GM23338 (cell line): ENCODE results near the gene GP1BB. TPM values are rescaled to one million over a fixed set of nuclear protein-coding genes. Genes with fewer than 3 reads are reported as not detected.
A peak's percentile ranks its signal among the peaks of the same experiment; 100 is the strongest.

ENCODE experiments used
- ATAC-seq: fragments of 200-7000 bp; cut with Tn5 transposase; 3 replicates; pipeline ENCODE4 v1.9.1; 2020
- DNase-seq: peaks from one replicate; pipeline ENCODE4 v3.0.0-alpha.2; 2015; ENCODE audit warnings: low spot score
- H2AFZ ChIP-seq: fragments of 200-600 bp; sonication (generic); 2 replicates; pipeline ENCODE4 v1.8.0; 2016; ENCODE audit warnings: antibody characterized with exemption, mild to moderate bottlenecking, moderate library complexity
- H3F3A ChIP-seq: fragments of 200-600 bp; sonication (generic); replicated peaks from 2 replicates; pipeline ENCODE4 v1.8.0; 2017; ENCODE audit warnings: antibody characterized with exemption, mixed run types, low read depth
- H3K27ac ChIP-seq: fragments of 200-600 bp; sonication (generic); 2 replicates; pipeline ENCODE4 v1.6.1; 2016; ENCODE audit warnings: low read depth
- H3K27me3 ChIP-seq: fragments of 200-600 bp; sonication (generic); 2 replicates; pipeline ENCODE4 v1.8.0; 2016; ENCODE audit warnings: mild to moderate bottlenecking, mixed run types, moderate library complexity; ENCODE audit not compliant: insufficient read depth
- H3K36me3 ChIP-seq: fragments of 200-600 bp; sonication (generic); 2 replicates; pipeline ENCODE4 v1.8.0; 2016; ENCODE audit warnings: mild to moderate bottlenecking; ENCODE audit not compliant: insufficient read depth
- H3K4me1 ChIP-seq: fragments of 200-600 bp; sonication (generic); 2 replicates; pipeline ENCODE4 v1.8.0; 2016; ENCODE audit warnings: mild to moderate bottlenecking, moderate library complexity; ENCODE audit not compliant: insufficient read depth
- H3K4me2 ChIP-seq: fragments of 200-600 bp; sonication (generic); 2 replicates; pipeline ENCODE4 v1.7.1; 2017; ENCODE audit warnings: mixed run types
- H3K4me3 ChIP-seq: fragments of 200-600 bp; sonication (generic); 2 replicates; pipeline ENCODE4 v1.6.1; 2016; ENCODE audit warnings: mixed run types
- H3K79me2 ChIP-seq: fragments of 200-600 bp; sonication (generic); replicated peaks from 2 replicates; pipeline ENCODE4 v1.8.0; 2017; ENCODE audit warnings: mild to moderate bottlenecking; ENCODE audit not compliant: insufficient read depth
- H3K9me2 ChIP-seq: fragments of 200-600 bp; sonication (generic); 2 replicates; pipeline ENCODE4 v1.8.0; 2017; ENCODE audit not compliant: insufficient read depth
- H4K20me1 ChIP-seq: fragments of 200-600 bp; sonication (generic); replicated peaks from 2 replicates; pipeline ENCODE4 v1.8.0; 2017; ENCODE audit warnings: mild to moderate bottlenecking; ENCODE audit not compliant: insufficient read depth
- H3K27ac Mint-ChIP-seq: 2 replicates; pipeline ENCODE4 v1.8.0; 2020; ENCODE audit warnings: inconsistent platforms, mild to moderate bottlenecking, moderate library complexity, mixed read lengths
- H3K27me3 Mint-ChIP-seq: 3 replicates; pipeline ENCODE4 v1.8.0; 2022; ENCODE audit warnings: low read depth, mild to moderate bottlenecking, moderate library complexity, mixed read lengths, inconsistent platforms; ENCODE audit not compliant: insufficient read depth, poor library complexity
- H3K36me3 Mint-ChIP-seq: 3 replicates; pipeline ENCODE4 v1.8.0; 2021; ENCODE audit warnings: low read depth, mild to moderate bottlenecking, inconsistent platforms, moderate library complexity, mixed read lengths
- H3K4me1 Mint-ChIP-seq: 3 replicates; pipeline ENCODE4 v1.8.0; 2020; ENCODE audit warnings: mild to moderate bottlenecking, inconsistent platforms, mixed read lengths
- H3K4me3 Mint-ChIP-seq: 3 replicates; pipeline ENCODE4 v1.8.0; 2021; ENCODE audit warnings: moderate library complexity, mild to moderate bottlenecking, inconsistent platforms, mixed read lengths
- H3K9me3 Mint-ChIP-seq: 3 replicates; pipeline ENCODE4 v1.8.0; 2020; ENCODE audit warnings: moderate library complexity, mild to moderate bottlenecking, inconsistent platforms, mixed read lengths
- CREB1 ChIP-seq: fragments of 250-450 bp; sonication (Bioruptor Pico); IDR thresholded peaks from 2 replicates; pipeline ENCODE4 v1.5.0; 2020; ENCODE audit warnings: low read depth, mild to moderate bottlenecking, moderate library complexity
- EZH2 ChIP-seq: fragments of 200-600 bp; sonication (generic); IDR thresholded peaks from one replicate; pipeline ENCODE4 v1.8.0; 2017; ENCODE audit warnings: antibody characterized with exemption, mild to moderate bottlenecking, low read depth; ENCODE audit not compliant: unreplicated experiment
- STAT1 ChIP-seq: IDR thresholded peaks from one replicate; pipeline ENCODE4 v1.6.1; 2016; ENCODE audit warnings: antibody characterized with exemption; ENCODE audit not compliant: unreplicated experiment
- ZNF114 ChIP-seq: fragments of 250-450 bp; sonication (Bioruptor Pico); IDR thresholded peaks from 2 replicates; pipeline ENCODE4 v1.5.0; 2020; ENCODE audit warnings: mild to moderate bottlenecking, moderate library complexity
- ZNF331 ChIP-seq: fragments of 250-450 bp; sonication (Bioruptor Pico); IDR thresholded peaks from 2 replicates; pipeline ENCODE4 v1.5.0; 2020; ENCODE audit warnings: low read depth, mild to moderate bottlenecking, moderate library complexity
- polyA plus RNA-seq: library from polyadenylated mRNA; unstranded; fragments of >200 nt; fragmentation: Nextera tagmentation; extraction: Ambion mirVana; gene quantifications from 2 replicates; pipeline ENCODE4 v1.2.1, GENCODE V29; 2016
- total RNA-seq: library from RNA; depleted of rRNA; stranded (reverse); fragments of >200 nt; shearing (Covaris generic); gene quantifications from 2 replicates; pipeline ENCODE4 v1.2.3, GENCODE V29; 2014
- TF ChIP-seq, protein P1 (sequence below): IDR thresholded peaks from one replicate; pipeline ENCODE4 v1.6.1; 2018; ENCODE audit warnings: antibody characterized with exemption; ENCODE audit not compliant: unreplicated experiment
- TF ChIP-seq, protein P2 (sequence below), 2 experiments: fragments of 200-600 bp in 1 of 2; sonication (generic) in 1 of 2; conservative IDR thresholded peaks; 2 replicates each; pipeline versions ENCODE4 v1.5.1 to v1.6.1; 2016 to 2017; ENCODE audit warnings: antibody characterized with exemption in 2 of 2, low read depth in 2 of 2, mild to moderate bottlenecking in 2 of 2, moderate library complexity in 1 of 2

Gene GP1BB
- total and polyA plus RNA-seq, 2 experiments from 2014 or later, result 0.53 to 1.3 TPM

DNA sequence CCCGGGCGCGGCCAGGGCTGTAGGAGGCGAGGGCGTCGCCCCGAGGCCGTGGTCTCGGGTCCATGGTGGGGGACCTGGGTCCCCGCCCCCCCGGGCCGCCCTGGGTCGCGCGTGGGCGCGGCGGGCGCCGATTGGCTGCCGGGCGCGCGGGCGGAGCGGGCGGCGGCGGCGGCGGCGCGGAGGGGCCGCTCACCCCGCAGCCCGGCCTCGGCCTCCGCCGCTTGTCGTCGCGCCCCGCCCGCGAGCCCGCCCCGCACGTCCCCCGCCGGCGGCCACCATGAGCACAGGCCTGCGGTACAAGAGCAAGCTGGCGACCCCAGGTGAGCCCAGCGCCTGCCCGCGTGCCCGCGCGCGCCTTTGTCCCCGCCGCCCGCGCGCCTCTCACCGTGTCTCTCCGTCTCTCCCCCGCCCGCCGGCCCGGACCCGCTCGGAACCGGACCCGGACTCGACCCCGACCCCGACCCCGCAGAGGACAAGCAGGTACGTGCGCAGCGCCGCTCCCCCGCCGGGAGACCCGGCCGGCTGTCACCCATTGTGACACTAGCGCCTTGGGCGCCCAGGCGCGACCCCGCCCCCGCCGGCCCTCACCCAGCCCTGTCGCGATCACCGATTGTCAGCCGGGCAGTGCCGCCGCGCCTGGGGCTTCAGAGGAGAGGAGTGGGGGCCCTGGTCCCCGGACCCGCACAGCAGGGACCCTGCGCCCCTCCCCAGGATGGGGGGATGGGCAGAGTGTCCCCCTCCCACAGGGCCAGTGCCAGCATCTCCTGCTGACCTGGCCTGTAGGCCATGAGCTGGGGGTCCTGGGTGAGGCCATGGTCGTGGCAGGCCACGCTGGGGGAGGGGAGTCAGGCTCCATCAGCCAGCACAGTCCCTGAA is 8.8 kb upstream of the GP1BB start, which contains the start of gene SEPTIN5:
TSS of gene SEPTIN5 (plus strand) at position 192 of the 876 bp plus-strand sequence. CDS start at position 278, 86 bp downstream.
- Histone ChIP-seq H3K79me2 (no peaks in the 10 kb centered on the region), H3F3A (no peaks in the 10 kb centered on the region), H3K4me2 (peak within 1 kb of the TSS; percentile 83), H3K27ac (no peak within 1 kb of the TSS), H4K20me1 (no peaks in the 10 kb centered on the region), H3K27me3 (peaks cover 62% of the 10 kb centered on the region), H3K4me1 (peaks cover 4% of the 10 kb centered on the region; the same call in 1 of the 2 replicates), H2AFZ (peak within 1 kb of the TSS; percentile 87; the same call in 1 of the 2 replicates), H3K4me3 (peak within 1 kb of the TSS; percentile 61), H3K9me2 (no peaks in the 10 kb centered on the region), H3K36me3 (no peaks in the 10 kb centered on the region)
- H3K27me3 Mint-ChIP-seq, result peaks cover 45% of the 10 kb centered on the region
- peaks cover 8% of the 10 kb centered on the region for H3K4me1 Mint-ChIP-seq
- H3K9me3 Mint-ChIP-seq, result no peaks in the 10 kb centered on the region
- H3K36me3 Mint-ChIP-seq, result no peaks in the 10 kb centered on the region
- H3K4me3 Mint-ChIP-seq, result peak within 1 kb of the TSS; percentile 64
- ATAC-seq (0 out of 3 replicates have a peak, but pooled peaks have one; percentile 4), DNase-seq (no peak)
- no peak for TF ChIP-seq CREB1 (CRISPR knock-in tag)
- H3K27ac Mint-ChIP-seq, result no peak within 1 kb of the TSS

GRCh38 chr22:19715188-19715930 is 8.0 kb upstream of the GP1BB start:
- Mint-ChIP-seq H3K27me3 (peaks cover 49% of the 10 kb centered on the region), H3K27ac (no peak overlapping the region), H3K4me1 (peaks cover 8% of the 10 kb centered on the region), H3K4me3 (peak overlapping the region; percentile 60; the same call in 2 of the 3 replicates), H3K36me3 (peaks cover 6% of the 10 kb centered on the region; the same call in 2 of the 3 replicates), H3K9me3 (no peaks in the 10 kb centered on the region; the same call in 2 of the 3 replicates)
- no peaks in the 10 kb centered on the region; the same call in 1 of the 2 replicates for H4K20me1 ChIP-seq
- no peak overlapping the region for H2AFZ ChIP-seq
- H3K79me2 ChIP-seq, result no peaks in the 10 kb centered on the region
- peak overlapping the region; percentile 61 for H3K4me3 ChIP-seq
- H3K4me1 ChIP-seq, result peaks cover 4% of the 10 kb centered on the region; the same call in 1 of the 2 replicates
- ATAC-seq, result no peak
- no peaks in the 10 kb centered on the region for H3F3A ChIP-seq
- H3K9me2 ChIP-seq, result no peaks in the 10 kb centered on the region
- H3K27me3 ChIP-seq, result peaks cover 70% of the 10 kb centered on the region
- H3K4me2 ChIP-seq, result peak overlapping the region; percentile 83
- no peaks in the 10 kb centered on the region for H3K36me3 ChIP-seq
- H3K27ac ChIP-seq, result no peak overlapping the region
- DNase-seq, result no peak
- TF ChIP-seq ZNF114 (CRISPR knock-in tag) (no peak), STAT1 (no peak), EZH2 (no peak), ZNF331 (CRISPR knock-in tag) (no peak)
- TF ChIP-seq, protein P1, sequence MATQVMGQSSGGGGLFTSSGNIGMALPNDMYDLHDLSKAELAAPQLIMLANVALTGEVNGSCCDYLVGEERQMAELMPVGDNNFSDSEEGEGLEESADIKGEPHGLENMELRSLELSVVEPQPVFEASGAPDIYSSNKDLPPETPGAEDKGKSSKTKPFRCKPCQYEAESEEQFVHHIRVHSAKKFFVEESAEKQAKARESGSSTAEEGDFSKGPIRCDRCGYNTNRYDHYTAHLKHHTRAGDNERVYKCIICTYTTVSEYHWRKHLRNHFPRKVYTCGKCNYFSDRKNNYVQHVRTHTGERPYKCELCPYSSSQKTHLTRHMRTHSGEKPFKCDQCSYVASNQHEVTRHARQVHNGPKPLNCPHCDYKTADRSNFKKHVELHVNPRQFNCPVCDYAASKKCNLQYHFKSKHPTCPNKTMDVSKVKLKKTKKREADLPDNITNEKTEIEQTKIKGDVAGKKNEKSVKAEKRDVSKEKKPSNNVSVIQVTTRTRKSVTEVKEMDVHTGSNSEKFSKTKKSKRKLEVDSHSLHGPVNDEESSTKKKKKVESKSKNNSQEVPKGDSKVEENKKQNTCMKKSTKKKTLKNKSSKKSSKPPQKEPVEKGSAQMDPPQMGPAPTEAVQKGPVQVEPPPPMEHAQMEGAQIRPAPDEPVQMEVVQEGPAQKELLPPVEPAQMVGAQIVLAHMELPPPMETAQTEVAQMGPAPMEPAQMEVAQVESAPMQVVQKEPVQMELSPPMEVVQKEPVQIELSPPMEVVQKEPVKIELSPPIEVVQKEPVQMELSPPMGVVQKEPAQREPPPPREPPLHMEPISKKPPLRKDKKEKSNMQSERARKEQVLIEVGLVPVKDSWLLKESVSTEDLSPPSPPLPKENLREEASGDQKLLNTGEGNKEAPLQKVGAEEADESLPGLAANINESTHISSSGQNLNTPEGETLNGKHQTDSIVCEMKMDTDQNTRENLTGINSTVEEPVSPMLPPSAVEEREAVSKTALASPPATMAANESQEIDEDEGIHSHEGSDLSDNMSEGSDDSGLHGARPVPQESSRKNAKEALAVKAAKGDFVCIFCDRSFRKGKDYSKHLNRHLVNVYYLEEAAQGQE, result no peak
- TF ChIP-seq, protein P2, sequence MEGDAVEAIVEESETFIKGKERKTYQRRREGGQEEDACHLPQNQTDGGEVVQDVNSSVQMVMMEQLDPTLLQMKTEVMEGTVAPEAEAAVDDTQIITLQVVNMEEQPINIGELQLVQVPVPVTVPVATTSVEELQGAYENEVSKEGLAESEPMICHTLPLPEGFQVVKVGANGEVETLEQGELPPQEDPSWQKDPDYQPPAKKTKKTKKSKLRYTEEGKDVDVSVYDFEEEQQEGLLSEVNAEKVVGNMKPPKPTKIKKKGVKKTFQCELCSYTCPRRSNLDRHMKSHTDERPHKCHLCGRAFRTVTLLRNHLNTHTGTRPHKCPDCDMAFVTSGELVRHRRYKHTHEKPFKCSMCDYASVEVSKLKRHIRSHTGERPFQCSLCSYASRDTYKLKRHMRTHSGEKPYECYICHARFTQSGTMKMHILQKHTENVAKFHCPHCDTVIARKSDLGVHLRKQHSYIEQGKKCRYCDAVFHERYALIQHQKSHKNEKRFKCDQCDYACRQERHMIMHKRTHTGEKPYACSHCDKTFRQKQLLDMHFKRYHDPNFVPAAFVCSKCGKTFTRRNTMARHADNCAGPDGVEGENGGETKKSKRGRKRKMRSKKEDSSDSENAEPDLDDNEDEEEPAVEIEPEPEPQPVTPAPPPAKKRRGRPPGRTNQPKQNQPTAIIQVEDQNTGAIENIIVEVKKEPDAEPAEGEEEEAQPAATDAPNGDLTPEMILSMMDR (conservative IDR thresholded peaks at IDR 0.05; ENCODE audit: low read depth in 2 of 2), result no peak
